Astrocyte of the spinal cord (primary cell): ENCODE results near the gene SMARCE1.

ENCODE experiments used
- DNase-seq: peaks from one replicate; pipeline ENCODE4 v3.0.0; 2011; ENCODE audit warnings: low read depth, low spot score
- H3K4me3 ChIP-seq: 2 replicates; pipeline ENCODE4 v1.5.1; 2011; ENCODE audit warnings: low read depth, mild to moderate bottlenecking, low read length, moderate library complexity
- CTCF ChIP-seq: IDR thresholded peaks from 2 replicates; pipeline ENCODE4 v1.5.1; 2012; ENCODE audit warnings: low read depth, mild to moderate bottlenecking, low read length, inconsistent platforms
- in situ Hi-C: cut with HindIII; loops from 2 replicates; pipeline ENCODE4 v1.10.0; 2017; ENCODE audit warnings: low sequenced_read_pairs

Gene SMARCE1

DNA sequence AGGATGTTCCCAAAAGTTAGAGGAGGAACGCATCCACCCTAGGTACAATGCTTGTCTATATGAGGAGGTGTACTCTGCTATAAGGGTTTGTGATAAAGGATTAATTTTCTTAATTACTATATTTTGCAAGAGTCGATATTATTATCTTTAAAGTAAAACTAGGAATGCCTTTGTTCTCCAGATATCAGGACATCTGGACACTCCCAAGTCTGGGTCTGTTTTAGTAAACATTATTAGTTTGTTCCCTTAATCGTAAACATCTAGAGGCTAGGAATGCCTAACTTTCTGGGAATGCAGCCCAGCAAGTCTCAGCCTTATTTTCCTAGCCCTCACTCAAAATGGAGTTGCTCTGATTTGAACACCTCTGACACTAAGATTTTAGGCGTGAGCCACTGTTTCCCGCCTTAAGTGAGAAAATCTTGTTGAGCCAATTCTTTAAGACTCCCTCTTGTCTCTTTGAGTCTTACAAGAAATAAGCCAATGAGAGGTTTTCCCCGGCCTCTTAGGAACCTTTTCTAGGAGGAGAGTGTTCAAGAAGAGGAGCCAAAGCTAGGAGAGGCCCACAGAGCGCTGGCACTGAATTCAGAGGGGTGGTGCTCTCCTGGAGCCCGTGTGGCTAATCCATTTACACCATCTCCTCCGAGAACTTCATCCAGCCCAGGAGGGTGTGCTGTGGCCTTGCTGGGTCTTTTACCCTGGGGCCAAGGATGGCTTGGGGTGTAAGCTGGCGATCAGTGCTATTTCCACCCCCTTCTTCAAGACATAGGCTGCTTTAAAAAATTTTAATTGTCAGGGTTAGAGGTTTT, 40.9 kb downstream of the SMARCE1 start:
- no peak overlapping the region for H3K4me3 ChIP-seq
- DNase-seq, result no peak
- TF ChIP-seq CTCF, result no peak
- in situ Hi-C loops, result no loop called here

DNA sequence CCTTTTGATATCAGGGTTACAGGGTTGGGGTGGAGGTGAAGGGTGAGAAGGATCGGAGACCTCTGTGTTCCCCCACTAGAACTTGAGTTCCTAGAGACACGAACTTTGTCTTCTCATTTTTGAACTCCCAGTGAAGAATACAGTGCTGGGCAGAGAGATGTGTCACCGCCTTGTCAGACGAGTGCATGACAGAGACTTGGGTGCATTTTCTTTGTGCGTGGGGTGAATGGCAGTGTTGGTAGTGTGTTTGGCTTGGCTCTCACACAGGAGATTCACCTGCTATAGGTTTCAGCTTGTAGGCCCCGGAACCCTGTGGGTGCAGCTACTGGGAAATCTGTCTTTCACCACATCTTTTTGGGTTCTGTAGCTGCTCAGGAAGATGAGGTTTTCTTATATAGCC, 42.3 kb downstream of the SMARCE1 start:
- DNase-seq, result no peak
- no peak overlapping the region for H3K4me3 ChIP-seq

GRCh38 chr17:40604327-40605080, 43.1 kb downstream of the SMARCE1 start:
- no peak for DNase-seq
- no peak overlapping the region for H3K4me3 ChIP-seq
- no peak for TF ChIP-seq CTCF
- in situ Hi-C loops, result no loop called here

More for the DNA sequence above, 42.3 kb downstream of the SMARCE1 start:
- in situ Hi-C loops, result no loop called here
- no peak for TF ChIP-seq CTCF

GRCh38 chr17:40602445-40603443, 44.9 kb downstream of the SMARCE1 start:
- in situ Hi-C loops, result no loop called here
- no peak for TF ChIP-seq CTCF
- no peak overlapping the region for H3K4me3 ChIP-seq
- no peak for DNase-seq

DNA sequence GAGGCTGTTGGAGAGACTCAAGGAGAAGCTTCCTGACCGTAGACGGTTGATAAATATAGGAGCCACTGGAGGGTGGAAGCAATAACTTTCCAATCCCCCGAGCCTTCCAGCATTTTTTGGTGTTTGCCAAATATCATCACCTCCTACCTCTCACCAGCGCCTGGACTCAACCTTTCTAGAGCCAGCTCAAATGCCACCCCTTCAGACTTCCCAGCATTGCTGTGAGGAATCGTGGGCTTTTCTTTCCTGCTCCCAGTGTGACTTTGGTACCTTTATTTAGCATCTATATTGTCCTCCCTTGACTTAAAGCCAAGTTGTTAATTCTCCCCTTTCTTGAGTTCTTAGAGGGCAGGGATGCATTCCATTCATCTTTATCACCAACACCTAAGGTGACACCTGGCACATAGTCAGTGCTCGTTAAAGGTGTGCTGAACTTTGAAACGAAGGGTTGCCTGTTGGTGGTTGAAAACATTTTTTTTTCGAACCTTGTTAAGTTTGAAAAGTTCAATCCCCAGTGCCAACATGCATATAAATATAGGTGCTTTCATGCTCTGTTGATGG, 47.1 kb downstream of the SMARCE1 start:
- TF ChIP-seq CTCF, result no peak
- in situ Hi-C loops, result no loop called here
- DNase-seq, result no peak
- no peak overlapping the region for H3K4me3 ChIP-seq

DNA sequence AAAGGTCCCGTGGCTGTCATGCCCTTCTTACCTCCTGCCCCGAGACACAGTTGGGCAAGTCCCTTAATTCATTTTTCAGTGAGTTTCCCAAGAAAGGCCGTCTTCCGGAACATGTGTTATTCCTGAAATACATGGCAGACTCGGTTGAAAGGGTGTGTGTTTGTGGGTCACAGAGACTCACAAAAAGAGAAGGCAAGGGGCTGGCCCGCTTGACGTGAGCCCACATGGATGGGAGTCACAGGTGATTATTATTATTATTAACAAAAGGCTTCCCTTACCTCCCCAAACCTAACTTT, 48.2 kb downstream of the SMARCE1 start:
- no peak overlapping the region for H3K4me3 ChIP-seq
- DNase-seq, result no peak
- TF ChIP-seq CTCF, result no peak
- in situ Hi-C loops, result no loop called here
